Measurements from ENCODE around the gene KMO.

Gene KMO

DNA sequence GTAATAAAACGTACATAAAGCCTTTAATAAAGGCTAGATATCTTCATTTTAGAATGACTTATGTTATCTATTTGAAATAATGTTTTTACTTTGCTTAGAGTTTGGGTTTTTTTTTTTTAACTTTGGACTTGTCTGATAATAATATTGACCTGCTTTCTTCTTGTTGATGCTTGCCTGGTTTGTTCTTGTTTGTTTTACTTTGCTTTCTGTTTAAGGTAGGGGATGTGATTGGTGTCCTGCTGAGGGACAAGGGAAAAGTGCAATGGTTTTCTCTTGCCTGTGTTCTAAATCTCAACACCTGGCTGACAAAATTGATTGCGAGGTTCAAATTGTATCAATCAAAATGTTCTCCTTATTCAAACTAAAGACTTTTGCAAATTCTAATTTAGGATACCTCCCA, 10.5 kb upstream of the KMO start:
- TF ChIP-seq, protein P1, sequence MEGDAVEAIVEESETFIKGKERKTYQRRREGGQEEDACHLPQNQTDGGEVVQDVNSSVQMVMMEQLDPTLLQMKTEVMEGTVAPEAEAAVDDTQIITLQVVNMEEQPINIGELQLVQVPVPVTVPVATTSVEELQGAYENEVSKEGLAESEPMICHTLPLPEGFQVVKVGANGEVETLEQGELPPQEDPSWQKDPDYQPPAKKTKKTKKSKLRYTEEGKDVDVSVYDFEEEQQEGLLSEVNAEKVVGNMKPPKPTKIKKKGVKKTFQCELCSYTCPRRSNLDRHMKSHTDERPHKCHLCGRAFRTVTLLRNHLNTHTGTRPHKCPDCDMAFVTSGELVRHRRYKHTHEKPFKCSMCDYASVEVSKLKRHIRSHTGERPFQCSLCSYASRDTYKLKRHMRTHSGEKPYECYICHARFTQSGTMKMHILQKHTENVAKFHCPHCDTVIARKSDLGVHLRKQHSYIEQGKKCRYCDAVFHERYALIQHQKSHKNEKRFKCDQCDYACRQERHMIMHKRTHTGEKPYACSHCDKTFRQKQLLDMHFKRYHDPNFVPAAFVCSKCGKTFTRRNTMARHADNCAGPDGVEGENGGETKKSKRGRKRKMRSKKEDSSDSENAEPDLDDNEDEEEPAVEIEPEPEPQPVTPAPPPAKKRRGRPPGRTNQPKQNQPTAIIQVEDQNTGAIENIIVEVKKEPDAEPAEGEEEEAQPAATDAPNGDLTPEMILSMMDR (IDR thresholded peaks at IDR 0.05; ENCODE audit: low read depth, low read length) = no peak
- no peak overlapping the region for H3K4me3 ChIP-seq (ENCODE audit: low read depth, low read length)

DNA sequence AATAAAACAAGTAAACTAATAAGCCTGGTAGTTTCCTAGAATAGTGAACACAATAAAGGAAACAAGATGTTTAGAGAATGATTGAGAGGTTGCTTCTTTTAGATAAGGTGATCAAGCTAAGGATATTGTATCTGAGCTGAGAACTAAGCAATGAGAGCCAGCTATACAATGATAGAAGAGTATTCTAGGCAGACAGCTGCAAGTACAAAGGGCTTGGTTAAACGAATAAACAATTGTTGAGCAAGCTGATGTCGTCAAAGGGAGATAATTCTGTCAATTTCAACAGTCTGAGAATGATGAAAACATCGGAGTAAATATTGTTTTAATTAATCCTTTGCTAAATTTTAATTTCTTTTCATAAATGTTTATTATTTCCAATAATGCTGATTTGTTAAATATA, 7.2 kb upstream of the KMO start:
- H3K4me3 ChIP-seq (ENCODE audit: low read depth, low read length) = no peak overlapping the region
- TF ChIP-seq, protein P1 (IDR thresholded peaks at IDR 0.05; ENCODE audit: low read depth, low read length) = no peak

DNA sequence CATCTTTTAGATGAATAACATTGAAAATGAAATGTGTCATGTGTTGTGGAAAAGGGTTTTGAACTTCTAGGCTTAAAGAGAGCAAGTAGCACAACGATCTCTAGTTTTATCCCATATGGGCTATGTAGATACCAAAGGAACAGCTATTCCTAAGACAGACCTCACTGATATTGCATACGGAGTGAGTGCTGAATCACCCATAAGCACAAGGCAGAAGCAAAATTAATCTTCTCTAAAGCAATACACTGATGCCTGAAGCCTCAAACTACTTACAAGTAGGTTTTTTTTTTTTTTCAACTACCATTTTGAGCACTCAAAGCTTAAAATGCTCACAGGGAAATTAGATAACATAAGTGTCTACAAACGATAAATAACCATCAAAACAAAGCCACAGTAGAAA, 5.0 kb upstream of the KMO start:
- TF ChIP-seq, protein P1 (IDR thresholded peaks at IDR 0.05; ENCODE audit: low read depth, low read length) = no peak
- no peak overlapping the region for H3K4me3 ChIP-seq (ENCODE audit: low read depth, low read length)

DNA sequence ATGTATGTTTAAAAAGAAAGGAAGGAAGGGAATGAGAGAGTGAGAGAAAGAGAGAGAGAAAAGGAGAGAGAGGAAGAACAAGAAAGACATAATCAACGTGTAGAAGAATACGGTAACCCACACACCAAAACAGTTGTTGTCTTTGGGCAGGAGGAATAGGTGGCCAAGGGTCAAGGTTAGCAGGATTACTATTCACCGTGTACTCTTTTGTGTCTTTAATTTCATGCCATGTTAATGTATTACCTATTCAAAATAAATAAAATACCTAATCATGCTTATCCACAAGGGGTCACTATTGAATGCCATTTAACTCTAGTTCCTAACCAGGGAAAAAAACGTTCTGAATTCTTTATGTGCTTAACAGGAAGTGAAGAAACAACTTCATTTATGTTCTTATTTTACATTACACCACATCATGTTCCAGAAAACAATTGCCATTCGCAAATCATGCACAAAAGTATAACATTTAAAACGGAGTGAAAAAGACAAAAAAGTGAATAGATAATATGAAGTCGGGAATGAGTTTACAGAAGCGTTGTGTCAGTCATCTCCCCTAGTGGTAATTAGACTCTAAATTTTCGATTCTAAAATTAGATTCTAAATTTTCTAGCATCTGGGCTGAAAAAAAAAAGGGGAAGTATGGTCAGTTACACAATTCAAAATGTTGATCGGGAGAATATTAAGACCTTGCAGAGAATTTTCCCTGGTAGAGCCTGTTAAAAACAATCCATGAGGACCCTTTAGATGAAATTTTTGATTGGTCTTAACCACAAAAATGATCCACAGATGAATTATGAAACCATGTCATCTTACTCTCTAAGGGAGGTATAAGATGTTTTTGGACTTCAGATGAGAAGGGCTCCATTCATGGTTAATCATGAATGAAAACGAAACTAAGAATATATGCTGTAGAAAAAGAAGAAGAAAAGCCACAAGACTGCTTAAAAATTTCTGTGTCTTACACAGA, 700 bp upstream of the KMO start:
- TF ChIP-seq, protein P1 (IDR thresholded peaks at IDR 0.05; ENCODE audit: low read depth, low read length) = peak; percentile 20; the same call in 1 of the 2 replicates
- peak overlapping the region; percentile 68 for H3K4me3 ChIP-seq (ENCODE audit: low read depth, low read length)

DNA sequence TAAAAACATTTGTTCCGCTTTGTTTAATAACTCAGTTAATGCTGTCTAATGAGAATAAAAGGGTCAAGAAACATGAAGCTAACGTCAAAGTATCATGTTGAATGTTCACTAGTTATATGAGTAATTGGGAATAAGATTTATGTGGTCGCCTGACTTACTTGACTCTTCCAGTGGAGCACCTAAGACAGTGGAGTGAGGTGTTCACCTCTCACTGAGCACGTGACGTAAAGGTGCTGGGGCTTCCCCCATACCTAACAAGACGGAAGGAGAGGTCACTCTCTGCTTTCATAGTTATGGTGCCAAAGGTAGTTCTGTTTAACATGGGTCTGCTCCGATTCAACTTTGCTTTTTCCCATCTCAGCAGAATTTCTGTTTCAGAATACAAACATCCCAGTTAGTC, 686 bp downstream of the KMO start:
- H3K4me3 ChIP-seq (ENCODE audit: low read depth, low read length) = no peak overlapping the region
- TF ChIP-seq, protein P1 (IDR thresholded peaks at IDR 0.05; ENCODE audit: low read depth, low read length) = no peak

DNA sequence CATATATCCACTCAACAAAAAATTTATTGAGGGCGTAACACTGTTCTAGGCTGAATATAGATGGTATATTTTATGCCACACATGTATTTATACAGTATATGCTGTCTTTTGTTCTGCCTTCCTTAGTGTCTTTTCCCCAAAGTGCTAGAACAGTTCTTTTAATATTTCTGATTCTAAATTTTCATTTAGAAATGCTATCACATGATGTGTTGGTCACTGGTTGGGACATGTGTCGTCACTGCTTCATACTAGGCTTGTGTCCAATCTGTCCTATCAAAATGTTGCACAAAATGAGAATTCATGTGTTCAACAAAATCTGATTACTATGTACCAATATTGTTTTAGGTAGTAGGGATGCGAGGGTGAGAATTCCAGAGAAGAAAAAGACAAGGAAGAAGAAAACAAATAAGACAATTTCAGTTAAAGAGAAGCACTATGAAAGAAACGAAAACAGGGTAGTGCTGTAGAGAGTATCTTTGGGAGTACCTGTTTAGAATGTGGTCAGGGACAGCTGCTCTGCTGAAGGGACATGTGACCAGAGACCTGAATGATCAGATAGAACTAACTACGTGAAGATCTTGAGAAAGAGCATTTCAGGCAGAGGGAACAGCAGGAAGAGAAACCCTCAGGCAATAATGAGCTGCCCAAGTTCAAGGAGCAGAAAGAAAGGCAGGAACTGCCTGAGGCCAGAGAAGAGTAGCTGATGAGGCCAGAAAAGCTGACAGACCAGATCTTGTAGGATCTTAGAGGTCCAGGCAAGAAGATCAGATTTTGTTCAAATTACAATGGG, 1.3 kb downstream of the KMO start:
- no peak overlapping the region for H3K4me3 ChIP-seq (ENCODE audit: low read depth, low read length)
- TF ChIP-seq, protein P1 (IDR thresholded peaks at IDR 0.05; ENCODE audit: low read depth, low read length) = no peak

DNA sequence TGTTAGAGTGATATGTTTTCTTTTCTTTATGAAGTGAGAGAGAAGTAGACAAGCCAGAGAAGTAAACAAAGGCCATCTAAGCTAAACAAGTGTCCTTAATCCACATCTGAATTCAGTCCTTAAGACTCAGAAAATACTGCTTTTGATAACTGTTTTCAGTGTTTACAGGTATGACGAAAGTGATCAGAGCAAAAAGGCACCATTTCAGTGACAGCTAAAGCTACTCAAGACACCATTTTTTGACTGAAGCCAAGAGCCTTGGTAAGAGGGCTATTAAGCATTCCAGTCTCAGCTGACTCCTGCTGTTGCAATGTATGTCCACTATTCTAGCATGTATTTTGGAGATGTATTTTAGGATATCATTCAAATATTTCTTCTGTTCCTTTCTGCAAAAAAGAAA, 4.1 kb downstream of the KMO start:
- no peak overlapping the region for H3K4me3 ChIP-seq (ENCODE audit: low read depth, low read length)
- TF ChIP-seq, protein P1 (IDR thresholded peaks at IDR 0.05; ENCODE audit: low read depth, low read length) = no peak
